HL-60 (cell line): Measurements from ENCODE around the gene ATP5MC3.

Experiments
- GABPA ChIP-seq: IDR thresholded peaks from 2 replicates; pipeline ENCODE4 v1.6.1; 2012; ENCODE audit warnings: low read depth
- POLR2AphosphoS5 ChIP-seq: IDR thresholded peaks from 2 replicates; pipeline ENCODE4 v1.6.1; 2012; ENCODE audit warnings: low read depth
- REST ChIP-seq: IDR thresholded peaks from 2 replicates; pipeline ENCODE4 v1.6.1; 2012; ENCODE audit warnings: low read depth; ENCODE audit not compliant: insufficient replicate concordance
- SPI1 ChIP-seq: IDR thresholded peaks from 2 replicates; pipeline ENCODE4 v1.6.1; 2012; ENCODE audit warnings: low read depth, mild to moderate bottlenecking, borderline replicate concordance
- TF ChIP-seq, protein P1 (sequence below): IDR thresholded peaks from one replicate; pipeline ENCODE4 v1.5.1; 2011; ENCODE audit warnings: low read length, control low read depth, inconsistent platforms; ENCODE audit not compliant: insufficient read depth

- TF ChIP-seq, protein P1, sequence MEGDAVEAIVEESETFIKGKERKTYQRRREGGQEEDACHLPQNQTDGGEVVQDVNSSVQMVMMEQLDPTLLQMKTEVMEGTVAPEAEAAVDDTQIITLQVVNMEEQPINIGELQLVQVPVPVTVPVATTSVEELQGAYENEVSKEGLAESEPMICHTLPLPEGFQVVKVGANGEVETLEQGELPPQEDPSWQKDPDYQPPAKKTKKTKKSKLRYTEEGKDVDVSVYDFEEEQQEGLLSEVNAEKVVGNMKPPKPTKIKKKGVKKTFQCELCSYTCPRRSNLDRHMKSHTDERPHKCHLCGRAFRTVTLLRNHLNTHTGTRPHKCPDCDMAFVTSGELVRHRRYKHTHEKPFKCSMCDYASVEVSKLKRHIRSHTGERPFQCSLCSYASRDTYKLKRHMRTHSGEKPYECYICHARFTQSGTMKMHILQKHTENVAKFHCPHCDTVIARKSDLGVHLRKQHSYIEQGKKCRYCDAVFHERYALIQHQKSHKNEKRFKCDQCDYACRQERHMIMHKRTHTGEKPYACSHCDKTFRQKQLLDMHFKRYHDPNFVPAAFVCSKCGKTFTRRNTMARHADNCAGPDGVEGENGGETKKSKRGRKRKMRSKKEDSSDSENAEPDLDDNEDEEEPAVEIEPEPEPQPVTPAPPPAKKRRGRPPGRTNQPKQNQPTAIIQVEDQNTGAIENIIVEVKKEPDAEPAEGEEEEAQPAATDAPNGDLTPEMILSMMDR = no peak
- TF ChIP-seq POLR2AphosphoS5 = peak; percentile 60
- TF ChIP-seq REST = peak; percentile 31
- no peak for TF ChIP-seq GABPA
- TF ChIP-seq SPI1 = no peak
Measured at GRCh38 chr2:175167792-175168563, 13.5 kb downstream of the ATP5MC3 start, which contains the start of gene ATF2.
